ENCODE data around the gene BCAS3.
A peak's percentile ranks its signal among the peaks of the same experiment; 100 is the strongest.

Gene BCAS3

DNA sequence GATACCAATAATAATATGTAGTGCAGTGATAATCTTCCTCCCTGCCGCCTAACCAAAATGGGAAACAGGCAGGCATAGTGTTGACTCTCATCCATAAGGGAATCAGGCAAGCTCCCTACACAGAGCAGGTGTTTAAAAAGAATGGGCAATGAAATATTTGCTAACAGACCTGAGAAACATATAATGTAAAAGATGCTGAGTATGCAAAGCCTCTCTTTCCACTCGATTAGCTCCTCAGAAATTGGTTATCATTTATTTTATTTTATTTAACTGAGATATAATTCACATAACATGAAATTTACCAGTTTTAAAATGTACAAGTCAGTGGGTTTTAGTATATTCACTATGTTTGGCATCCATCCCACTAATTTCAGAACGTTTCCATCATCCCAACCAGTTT lies 404.3 kb downstream of the BCAS3 start:
- no peak for DNase-seq

DNA sequence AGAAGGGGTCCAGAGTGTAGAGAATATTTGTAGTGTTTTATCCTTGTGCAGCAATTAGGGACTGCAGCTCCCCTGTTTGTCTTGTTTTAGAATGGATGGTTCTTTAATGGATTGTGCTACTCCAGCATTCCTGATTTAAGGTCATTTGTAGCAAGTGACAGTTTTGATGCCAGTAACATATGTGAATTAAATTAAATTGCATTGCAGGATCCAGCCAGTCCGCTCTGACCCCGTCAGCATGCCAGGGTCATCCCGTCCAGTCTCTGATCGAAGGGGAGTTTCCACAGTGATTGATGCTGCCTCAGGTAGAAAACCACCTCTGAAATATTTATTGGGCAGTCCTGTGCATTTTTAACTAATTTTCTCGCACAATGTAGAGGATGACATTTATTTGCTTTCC lies 406.6 kb downstream of the BCAS3 start:
- no peak for DNase-seq

DNA sequence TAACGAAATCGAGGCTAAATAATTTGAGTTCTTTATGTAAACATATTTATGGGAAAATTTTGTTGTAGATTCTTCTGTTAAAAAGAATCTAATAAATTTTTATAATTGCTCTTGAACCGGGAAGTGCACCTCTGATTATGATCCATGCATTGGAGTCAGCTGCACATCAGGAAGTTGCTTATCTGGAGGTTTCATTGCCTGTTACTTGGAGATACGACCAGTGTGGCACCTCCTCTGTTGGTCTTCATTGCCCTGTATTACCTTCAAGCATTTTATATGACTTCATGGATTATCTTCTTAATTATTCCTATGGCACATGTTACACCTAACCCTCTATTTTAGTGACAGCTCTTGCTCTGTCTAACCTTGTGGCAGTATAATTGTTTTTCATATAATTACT lies 409.4 kb downstream of the BCAS3 start:
- no peak for DNase-seq

DNA sequence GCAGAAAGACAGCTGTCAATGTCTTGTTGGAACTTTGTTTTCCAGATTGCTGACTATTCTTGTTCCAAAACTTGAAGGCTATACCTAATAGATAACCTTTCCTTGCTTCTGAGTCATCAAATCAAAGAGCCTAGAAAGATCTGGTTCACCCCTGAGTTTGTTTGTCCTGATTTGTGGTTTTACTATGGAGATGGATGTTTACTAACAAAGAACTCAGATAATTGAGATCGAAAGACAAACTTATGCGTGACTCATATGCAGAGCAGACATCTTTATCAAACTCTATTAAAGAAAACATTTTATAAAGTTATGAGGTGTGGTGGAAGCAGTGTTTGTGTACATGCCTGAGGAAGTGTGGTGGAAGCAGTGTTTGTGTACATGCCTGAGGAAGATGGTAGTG lies 410.9 kb downstream of the BCAS3 start:
- no peak for DNase-seq

DNA sequence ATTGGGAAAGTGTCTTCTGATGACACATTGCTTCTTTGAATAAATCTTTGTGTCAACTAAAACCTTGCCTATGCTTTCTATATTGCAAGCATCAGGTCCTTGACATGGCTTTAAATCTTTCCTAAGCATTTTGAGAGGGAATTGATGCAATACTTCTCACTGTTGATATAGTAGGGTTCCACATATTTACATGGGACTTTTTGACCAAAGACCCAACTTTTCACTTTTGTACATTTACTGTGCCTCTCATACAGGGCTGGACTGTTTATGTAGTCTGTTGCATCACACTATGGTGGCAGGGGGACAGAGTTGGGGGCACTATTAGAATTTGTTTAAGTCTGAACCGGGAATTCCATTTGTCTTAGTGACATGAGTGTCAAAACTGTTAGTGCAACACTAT lies 413.4 kb downstream of the BCAS3 start:
- no peak for DNase-seq

DNA sequence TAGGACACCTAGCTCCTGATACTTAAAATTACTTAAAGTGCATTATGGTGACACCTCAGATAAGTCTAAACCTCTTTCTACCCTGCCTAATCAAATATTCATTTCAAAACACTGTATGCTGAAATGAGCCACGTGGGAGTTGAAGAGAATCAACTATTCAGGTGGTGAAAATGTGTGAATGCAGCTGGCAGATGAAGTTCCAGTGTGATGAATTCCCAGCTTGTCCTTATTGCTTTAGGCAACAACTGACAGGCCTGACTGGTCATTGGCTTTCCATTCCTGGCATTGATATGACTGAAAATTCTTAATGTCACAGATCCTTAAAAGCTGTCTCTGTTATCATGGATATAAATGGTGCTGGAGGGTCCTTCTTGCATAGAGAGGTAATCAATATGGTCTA lies 420.1 kb downstream of the BCAS3 start:
- DNase-seq, result peak; percentile 56

DNA sequence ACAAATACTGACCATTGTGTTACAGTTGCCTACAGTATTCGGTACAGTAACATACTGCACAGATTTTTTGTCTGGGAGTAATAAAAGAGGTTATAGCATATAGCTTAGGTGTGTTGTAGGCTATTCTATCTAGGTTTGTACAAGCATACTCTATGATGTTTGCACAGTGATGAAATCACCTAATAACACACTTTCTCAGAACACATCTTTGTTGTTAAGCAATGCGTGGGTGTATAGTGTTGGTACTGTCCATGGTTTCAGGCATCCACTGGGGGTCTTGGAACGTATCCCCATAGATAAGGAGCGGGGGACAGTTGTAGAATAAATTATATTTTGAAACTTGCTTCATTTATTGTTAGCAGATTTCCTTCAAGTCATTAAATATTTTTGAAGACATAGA lies 428.7 kb downstream of the BCAS3 start:
- DNase-seq, result no peak

DNA sequence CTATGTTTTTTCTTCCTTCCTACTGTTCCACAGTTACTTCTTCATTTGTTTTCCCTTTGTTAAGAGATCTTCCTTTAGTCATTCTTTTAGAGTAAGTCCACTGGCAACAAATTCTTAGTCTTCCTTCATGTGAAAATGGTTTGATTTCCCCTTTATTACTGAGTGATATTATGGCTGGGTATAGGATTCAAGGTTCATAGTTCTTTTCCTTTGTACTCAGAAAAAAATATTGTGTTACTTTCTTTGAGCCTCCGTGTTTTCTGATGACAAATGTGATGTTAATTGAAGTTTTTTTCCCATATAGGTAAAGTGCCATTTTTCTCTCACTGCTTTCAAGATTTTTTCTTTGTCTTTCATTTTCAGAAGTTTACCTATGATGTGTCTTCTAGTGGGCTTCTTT lies 438.9 kb downstream of the BCAS3 start:
- DNase-seq, result no peak

DNA sequence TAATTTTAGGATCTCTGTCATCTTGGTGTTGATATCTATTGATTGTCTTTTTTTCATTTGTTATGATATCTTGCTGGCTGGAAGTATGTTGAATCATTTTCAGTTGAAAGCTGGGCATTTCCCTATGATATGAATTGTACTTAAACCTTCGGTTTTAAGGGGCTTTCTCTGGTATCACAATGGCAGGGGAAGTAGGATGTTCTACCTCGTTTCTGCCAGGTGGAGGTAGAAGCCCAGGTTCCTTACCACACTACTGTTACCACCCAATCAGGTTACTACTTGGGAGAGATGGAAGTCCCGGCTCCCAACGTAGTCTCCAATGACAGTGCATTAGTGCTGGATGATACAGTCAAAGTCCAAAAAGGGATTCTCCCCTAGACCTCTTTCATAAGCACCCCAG lies 440.3 kb downstream of the BCAS3 start:
- no peak for DNase-seq

DNA sequence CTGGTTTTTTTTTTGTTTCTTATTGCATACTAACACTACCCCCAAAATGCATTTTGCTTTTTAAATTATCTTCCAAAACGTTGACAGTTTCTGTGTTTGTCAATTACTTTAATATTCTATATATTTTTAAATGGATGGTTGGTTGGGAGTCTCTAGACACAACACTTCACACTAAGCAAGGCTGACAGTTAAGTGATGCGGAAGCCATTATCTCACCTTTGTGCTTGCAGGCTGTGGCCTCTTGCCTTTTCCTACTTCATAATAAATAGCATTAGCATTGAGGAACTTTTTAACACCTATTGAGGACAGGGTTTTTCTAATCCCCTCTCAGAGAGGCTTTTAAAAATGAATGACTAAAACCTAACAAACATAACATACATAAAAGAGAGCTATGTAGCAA lies 441.2 kb downstream of the BCAS3 start:
- peak; percentile 89 for DNase-seq

DNA sequence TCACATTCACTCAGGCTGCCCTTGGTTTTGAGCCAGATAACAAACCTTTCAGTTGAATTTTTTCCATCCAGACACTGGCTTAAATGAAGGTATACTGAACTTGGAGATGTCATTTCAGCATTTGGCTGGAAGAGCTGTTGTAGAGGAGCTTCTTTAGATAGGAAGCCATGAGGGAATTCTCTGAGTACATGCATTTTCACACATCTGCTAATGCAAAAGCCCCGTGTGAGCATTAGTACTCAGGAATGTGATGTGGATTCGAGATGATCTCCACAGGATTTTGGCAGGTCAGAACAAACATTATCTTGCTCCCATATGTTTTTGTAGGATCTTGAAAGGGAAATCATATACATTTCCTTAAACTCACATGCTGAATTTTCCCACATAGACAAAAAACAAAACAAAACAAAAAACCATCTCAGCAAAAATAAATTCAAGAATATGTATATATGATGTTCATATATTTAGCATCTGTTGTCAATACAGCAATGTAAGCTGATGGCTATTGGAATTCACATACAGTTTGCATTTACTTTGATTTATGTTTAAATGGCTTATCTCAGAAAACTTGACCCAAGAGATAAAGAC lies 444.8 kb downstream of the BCAS3 start:
- peak; percentile 61 for DNase-seq

DNA sequence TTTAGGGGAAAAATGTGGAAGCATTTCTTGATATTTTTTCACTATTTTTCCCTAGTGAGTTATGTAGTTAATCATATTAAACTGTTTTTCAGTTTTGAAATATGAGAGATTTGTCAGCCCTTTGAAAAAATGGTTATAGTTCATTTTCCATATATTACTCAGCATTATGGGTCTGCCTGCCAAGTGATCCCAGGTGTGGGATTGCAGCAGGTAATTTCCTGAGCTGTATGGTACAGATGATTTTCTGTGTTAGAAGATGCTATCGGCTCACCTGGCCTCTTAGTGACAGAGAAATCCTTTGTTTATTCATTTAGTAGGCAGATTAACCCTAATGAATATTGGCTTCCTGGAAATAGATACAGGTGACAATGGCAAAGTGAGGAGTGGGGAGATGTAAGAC lies 446.9 kb downstream of the BCAS3 start:
- no peak for DNase-seq

DNA sequence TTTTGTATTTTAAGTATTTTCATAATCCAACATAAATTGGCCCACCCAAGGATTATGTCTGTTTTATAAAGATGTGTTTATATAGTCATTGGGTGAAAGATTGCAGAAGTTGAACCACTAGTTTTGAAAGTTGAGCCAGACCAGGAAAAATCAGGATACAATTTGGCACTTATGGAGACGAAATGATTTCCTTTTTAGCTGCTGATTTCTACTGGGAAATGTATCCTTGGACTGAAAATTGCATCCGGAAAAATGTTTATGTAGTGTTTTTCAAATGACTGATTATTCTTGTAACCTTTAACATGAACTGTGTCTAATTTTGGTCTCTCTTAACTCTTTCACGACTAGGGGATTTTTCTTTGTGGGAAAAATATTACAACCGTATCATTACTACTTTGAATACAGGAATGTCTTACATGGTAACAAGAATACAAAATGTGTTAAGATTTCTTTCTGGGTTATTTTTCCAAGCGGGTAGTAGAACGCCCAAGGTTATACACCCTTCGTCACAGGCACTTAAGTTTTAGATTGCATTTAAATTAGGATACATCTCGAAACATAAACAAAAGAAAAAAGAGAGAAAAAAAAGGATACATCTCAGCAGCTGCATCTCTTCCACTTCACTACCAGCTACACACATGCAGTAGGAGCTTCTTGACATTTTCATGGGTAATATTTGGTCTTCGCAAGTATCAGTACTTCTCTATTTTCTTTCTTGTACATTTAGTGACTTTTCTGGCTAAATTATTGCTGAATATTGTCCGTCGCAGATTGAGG lies 449.0 kb downstream of the BCAS3 start:
- DNase-seq, result no peak

DNA sequence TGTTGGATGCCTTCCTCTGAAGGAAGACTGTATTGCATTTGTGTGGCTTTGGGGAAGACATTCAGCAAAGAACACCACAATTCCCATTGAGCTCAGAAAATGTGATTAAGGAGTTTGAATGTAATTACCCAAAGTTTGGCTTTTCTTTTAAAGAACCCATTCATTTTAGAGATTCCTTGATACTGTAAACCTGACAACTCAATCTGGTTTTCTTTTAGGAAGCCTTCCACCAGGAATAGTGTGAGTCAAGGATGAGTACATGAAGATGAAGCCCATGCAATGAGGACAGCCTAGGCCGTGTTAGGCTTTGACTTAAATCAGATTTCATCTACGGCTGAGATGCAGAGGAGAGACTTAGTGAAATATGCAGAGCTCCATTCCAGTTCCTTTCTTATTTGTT lies 450.3 kb downstream of the BCAS3 start:
- DNase-seq, result no peak

DNA sequence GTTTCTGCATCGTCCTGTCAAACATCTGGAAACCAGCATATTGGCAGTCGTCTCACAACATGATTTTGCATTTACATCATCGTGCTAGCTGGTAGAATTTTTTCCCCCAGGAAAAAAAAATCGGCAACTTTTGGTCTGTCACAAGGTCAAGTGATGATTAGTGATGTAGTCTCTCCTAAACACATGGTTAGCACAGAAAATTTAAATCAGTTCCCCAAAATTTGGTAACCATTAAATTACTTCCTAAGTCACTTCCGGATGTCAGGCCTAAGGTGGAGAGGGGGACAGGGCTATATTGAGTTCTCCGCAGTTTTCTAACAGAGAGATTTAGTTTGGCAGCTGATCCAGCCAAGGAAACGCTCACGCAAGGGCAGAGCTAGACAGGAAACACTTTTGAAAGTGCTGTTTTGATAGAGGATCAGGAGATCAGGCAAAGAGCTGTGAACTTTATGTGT lies 451.0 kb downstream of the BCAS3 start:
- DNase-seq, result peak; percentile 52

DNA sequence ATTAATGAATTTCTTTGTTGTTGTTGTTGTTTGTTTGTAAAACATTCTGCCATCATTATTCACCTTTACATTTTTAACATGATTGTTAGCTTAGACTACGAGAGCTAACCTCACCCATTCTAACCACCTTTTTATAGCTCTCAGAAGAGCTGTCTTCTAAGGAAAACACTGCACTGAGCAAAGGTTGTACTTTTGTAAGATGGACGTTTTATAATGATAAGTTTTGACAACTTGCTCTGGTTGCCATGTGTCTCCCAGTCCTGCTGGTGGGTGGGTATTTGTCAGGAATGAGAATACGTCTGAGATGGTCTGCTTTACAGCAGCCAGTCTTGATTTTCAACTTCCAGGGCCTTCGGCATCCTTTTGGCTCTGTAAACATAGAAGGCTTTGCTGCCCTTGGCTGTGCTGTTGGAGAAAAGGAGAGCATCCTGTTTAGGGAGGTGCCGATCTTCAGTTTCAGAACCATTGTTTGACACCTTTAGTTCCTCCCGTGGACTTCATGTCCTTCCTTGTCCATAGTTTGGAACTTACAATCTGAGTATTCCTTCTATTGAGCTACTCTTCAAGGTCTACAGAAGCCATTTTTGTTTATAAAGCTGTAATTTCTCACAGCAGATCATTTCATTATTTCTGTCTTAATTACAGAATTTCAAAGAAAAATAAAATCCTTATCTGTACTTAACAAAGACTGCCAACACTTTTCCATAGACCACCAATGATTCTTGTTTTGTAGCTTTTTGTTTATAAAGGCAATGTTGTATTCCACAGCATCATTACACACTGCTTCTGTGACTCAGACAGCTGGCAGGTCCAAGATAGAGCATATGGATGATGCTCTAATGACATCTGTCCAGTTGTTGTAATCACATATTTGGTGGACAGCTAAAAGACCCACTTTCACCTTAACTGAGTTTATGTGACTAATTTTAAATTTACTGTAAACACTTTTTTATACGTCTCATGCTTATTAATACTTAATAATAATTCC lies 451.9 kb downstream of the BCAS3 start:
- DNase-seq, result peak; percentile 36

DNA sequence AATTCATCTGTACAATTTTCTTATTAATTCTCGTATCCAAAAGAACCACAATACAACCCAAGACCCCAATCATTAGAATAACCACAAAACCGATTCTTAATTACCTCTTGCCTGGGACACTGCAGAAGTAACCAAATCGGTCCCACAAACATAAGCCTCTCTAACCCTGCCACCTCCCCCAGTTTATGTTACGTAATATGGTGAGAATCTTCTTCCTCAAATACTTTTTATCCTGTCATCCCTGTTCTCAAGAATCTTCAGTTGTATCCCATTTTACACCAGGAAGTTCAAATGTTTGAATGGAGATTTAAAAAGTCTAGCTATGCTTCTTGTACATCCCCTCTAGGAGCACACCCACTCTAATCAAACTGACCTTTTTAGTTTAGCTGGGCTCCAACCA lies 452.7 kb downstream of the BCAS3 start:
- DNase-seq, result no peak

DNA sequence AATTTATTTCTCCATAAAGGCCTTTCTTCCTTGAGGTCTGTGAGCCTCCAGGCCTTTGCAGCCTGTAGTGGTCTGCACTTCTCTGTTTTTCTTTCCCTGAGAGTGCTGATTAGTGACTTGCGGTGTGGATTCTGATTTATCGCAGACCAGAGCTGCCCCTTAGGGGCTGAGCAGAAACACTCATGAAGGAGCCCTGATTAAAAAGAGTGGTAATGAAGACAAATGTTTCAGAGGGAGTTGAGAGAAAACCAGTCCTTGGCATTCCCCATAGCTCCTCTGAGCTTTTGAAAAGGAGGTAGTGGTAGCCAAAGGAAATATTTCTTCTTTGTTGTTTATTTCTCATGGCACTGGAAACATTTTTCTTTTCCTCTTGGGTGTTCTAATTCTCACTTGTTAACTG lies 453.9 kb downstream of the BCAS3 start:
- DNase-seq, result no peak

DNA sequence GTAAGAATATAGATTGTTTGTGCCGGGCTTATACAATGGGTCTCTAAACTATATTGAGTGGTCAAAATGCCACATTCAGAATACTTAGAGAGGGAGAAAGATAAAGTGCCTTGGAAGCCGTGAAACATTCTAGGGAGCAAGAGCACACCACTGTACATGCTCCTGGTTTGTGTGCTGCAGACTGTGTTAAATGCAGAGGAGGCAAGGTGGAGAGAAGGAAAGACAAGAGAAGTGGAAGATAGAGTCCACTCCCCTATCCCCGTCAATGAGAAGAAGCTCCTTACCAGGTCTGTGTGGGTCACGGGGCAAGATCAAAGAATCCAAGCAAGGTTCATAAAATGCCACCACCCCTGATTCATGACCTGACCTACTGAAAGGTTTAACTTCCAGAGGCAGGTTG lies 454.9 kb downstream of the BCAS3 start:
- no peak for DNase-seq

DNA sequence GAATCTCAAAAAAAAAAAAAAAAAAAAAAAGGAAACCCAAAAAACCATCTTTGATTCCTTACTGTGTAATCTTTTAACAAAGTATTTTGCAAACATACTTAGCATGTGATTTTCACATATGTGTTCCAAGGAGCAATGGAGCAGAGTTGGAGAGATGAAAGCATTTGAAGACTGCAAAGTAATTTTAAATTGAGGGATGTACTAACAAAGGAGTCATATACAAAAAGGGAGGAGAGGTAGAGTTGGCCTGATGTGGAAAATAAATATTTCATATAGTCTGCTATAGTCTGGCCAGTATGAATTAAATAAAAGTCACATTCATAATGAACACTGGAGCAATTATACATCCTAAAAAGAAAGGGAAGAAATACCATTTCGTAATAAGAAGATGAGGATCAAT lies 456.2 kb downstream of the BCAS3 start:
- no peak for DNase-seq

DNA sequence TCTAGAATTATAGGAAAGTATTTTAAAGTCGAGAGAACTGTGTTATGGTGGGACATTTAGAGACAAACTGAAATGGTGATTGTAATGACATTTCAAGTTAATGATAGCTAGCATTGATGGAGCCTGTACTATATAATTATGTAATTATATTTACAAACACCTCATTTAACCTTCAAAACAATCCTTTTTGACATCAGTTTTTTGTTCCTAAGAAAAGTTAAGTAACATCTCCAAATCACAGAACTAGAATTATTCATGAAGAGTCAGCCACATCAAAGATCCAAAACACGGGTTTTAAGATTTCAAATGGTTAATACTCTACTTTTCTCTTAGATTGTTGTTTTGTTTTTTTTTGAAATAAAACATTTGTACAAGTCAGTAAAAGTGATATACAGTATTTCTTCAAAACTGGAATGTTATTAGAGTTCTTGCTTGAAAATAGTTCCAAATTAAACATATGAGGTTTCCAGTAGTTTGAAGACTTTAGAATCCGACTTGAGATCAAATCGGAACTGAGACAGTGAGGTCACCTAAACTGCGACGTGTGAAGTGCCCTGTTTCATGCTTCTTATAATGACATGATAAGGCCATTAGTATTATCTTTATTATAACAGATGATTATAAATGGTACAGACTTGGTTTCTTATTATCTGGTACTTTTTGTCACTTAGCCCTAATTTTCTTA lies 457.0 kb downstream of the BCAS3 start:
- no peak for DNase-seq

DNA sequence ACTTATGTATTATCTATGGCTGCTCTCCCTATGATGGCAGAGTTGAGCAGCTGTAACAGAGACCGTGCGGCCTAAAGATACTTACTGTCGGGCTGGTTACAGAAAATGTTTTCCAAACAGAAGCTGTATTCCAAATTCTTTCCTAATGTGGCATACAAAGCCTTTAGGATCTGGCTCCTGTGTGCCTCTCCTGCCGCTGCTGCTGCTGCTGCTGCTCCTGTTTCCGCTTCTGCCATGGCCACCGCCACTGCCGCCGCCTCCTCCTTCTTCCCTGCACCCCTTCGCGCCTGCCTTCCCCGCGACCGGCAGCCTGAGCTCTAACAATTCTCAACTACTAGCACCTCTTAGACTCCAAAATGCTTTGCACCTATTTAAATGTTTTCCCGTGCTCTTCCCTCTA lies 458.1 kb downstream of the BCAS3 start:
- DNase-seq, result peak; percentile 42

DNA sequence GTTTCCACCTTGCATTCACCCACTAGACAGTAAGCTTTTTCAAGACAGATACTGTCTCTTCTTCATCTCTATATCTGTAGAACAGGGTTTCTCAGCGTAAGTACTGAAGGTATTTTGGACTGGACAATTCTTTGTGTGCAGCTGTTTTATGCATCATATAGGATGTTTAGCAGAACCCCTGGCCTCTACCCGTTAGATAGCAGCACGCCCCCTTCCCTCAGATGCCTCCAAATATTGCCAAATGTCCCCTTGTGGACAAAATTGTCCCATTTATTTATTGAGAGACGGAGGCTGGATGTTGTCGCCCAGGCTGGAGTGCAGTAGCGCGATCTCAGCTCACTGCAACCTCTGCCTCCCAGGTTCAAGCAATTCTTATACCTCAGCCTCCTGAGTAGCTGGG lies 458.6 kb downstream of the BCAS3 start:
- DNase-seq, result no peak

Measured in eye (tissue), 1 donor.